Smooth muscle cell (in vitro differentiated cells): ENCODE results near the gene FAXC. TPM values are rescaled to one million over a fixed set of nuclear protein-coding genes. Genes with fewer than 3 reads are reported as not detected.

Source experiments
- DNase-seq: peaks from one replicate; lab custom pipeline; 2025; ENCODE audit not compliant: unreplicated experiment; lab: John Stamatoyannopoulos, UW
- H2AFZ ChIP-seq: fragments of 200-600 bp; sonication (generic); 2 replicates; pipeline ENCODE4 v1.6.0; 2016; ENCODE audit warnings: antibody characterized with exemption, low read depth, mild to moderate bottlenecking
- H3F3A ChIP-seq: fragments of 200-600 bp; sonication (generic); 2 replicates; pipeline ENCODE4 v1.6.0; 2017; ENCODE audit warnings: antibody characterized with exemption, low read depth
- H3K27ac ChIP-seq: fragments of 200-600 bp; sonication (generic); 2 replicates; pipeline ENCODE4 v1.5.1; 2016; ENCODE audit warnings: low read depth, mild to moderate bottlenecking
- H3K27me3 ChIP-seq: fragments of 200-600 bp; sonication (generic); 2 replicates; pipeline ENCODE4 v1.6.1; 2016; ENCODE audit warnings: low read depth, mild to moderate bottlenecking
- H3K36me3 ChIP-seq: fragments of 200-600 bp; sonication (generic); 2 replicates; pipeline ENCODE4 v1.5.1; 2016; ENCODE audit warnings: low read depth
- H3K4me1 ChIP-seq: fragments of 200-600 bp; sonication (generic); 2 replicates; pipeline ENCODE4 v1.5.1; 2016; ENCODE audit warnings: low read depth
- H3K4me2 ChIP-seq: fragments of 200-600 bp; sonication (generic); 2 replicates; pipeline ENCODE4 v1.6.0; 2016; ENCODE audit warnings: mild to moderate bottlenecking
- H3K4me3 ChIP-seq: fragments of 200-600 bp; sonication (generic); 2 replicates; pipeline ENCODE4 v1.5.1; 2016; ENCODE audit warnings: mild to moderate bottlenecking
- H3K79me2 ChIP-seq: fragments of 200-600 bp; sonication (generic); 2 replicates; pipeline ENCODE4 v1.6.0; 2016; ENCODE audit warnings: low read depth, mild to moderate bottlenecking
- H3K9ac ChIP-seq: fragments of 200-600 bp; sonication (generic); 2 replicates; pipeline ENCODE4 v1.6.0; 2016; ENCODE audit warnings: low read depth
- H3K9me3 ChIP-seq: fragments of 200-600 bp; sonication (generic); replicated peaks from 2 replicates; pipeline ENCODE4 v1.5.1; 2016; ENCODE audit warnings: low read depth
- H4K20me1 ChIP-seq: fragments of 200-600 bp; sonication (generic); 2 replicates; pipeline ENCODE4 v1.6.0; 2016; ENCODE audit warnings: low read depth
- WGBS: methylation state at CpG from one replicate; pipeline ENCODE4 v1.1.7; 2016; ENCODE audit warnings: low lambda C conversion rate; 5-methylcytosine and 5-hydroxymethylcytosine counted together
- polyA plus RNA-seq: library from polyadenylated mRNA; unstranded; fragments of >200 nt; fragmentation: Nextera tagmentation; extraction: Ambion mirVana; gene quantifications from 2 replicates; pipeline ENCODE4 v1.2.1, GENCODE V29; 2016
- total RNA-seq: library from RNA; depleted of rRNA; stranded (reverse); fragments of >200 nt; gene quantifications from 2 replicates; pipeline ENCODE4 v1.2.3, GENCODE V29; 2014
- TF ChIP-seq, protein P1 (sequence below): fragments of 200-600 bp; sonication (generic); IDR thresholded peaks from 2 replicates; pipeline ENCODE4 v1.5.1; 2017; ENCODE audit warnings: borderline replicate concordance, mild to moderate bottlenecking, antibody characterized with exemption; ENCODE audit not compliant: insufficient read depth, poor library complexity, severe bottlenecking

The FAXC gene
- total and polyA plus RNA-seq, 2 experiments from 2014 or later = 1.6 to 6.8 TPM

DNA sequence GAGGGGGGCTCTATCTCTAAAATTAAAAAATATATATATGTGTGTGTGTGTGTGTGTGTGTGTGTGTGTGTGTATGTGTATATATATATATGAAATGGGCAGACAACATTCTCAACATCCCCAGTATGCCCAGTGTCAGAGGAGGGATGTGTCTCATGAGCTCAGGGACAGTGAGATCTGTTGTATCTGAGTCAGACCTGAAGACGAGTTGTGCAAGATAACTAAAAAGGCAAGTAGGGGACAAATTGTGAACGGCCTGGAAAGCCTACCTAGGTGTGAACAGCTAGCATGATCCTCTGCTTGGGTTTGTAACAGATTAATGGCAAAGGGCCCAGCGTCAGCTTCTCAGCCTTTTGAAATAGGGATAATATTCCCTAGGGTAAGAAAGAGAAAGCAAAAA lies 124.3 kb downstream of the FAXC start:
- DNase-seq = no peak
- no peaks in the 10 kb centered on the region for H3F3A ChIP-seq
- no peaks in the 10 kb centered on the region for H3K79me2 ChIP-seq
- H3K27ac ChIP-seq = no peak overlapping the region
- H3K4me2 ChIP-seq = no peak overlapping the region
- H3K9ac ChIP-seq = no peak overlapping the region
- H3K9me3 ChIP-seq = no peaks in the 10 kb centered on the region
- H3K4me3 ChIP-seq = no peak overlapping the region
- 83% methylated on average over 3 of the region's 3 CpGs for WGBS
- H3K36me3 ChIP-seq = no peaks in the 10 kb centered on the region
- H2AFZ ChIP-seq = no peak overlapping the region
- H3K27me3 ChIP-seq = no peaks in the 10 kb centered on the region
- no peaks in the 10 kb centered on the region for H4K20me1 ChIP-seq
- TF ChIP-seq, protein P1, sequence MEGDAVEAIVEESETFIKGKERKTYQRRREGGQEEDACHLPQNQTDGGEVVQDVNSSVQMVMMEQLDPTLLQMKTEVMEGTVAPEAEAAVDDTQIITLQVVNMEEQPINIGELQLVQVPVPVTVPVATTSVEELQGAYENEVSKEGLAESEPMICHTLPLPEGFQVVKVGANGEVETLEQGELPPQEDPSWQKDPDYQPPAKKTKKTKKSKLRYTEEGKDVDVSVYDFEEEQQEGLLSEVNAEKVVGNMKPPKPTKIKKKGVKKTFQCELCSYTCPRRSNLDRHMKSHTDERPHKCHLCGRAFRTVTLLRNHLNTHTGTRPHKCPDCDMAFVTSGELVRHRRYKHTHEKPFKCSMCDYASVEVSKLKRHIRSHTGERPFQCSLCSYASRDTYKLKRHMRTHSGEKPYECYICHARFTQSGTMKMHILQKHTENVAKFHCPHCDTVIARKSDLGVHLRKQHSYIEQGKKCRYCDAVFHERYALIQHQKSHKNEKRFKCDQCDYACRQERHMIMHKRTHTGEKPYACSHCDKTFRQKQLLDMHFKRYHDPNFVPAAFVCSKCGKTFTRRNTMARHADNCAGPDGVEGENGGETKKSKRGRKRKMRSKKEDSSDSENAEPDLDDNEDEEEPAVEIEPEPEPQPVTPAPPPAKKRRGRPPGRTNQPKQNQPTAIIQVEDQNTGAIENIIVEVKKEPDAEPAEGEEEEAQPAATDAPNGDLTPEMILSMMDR = no peak
- H3K4me1 ChIP-seq = peaks cover 4% of the 10 kb centered on the region

Other genes with a start within 250 kb of the FAXC start
- 5.0 and 6.2 TPM in 2 replicates for gene COQ3, start 44.5 kb upstream of the FAXC start, total RNA-seq
- 11.7 and 12.2 TPM in 2 replicates for gene COQ3, start 44.5 kb upstream of the FAXC start, polyA plus RNA-seq
- gene PNISR, start 75.6 kb upstream of the FAXC start, total RNA-seq = 70.9 and 119 TPM in 2 replicates
- gene PNISR, start 75.6 kb upstream of the FAXC start, polyA plus RNA-seq = 52.6 and 62.7 TPM in 2 replicates
- 17.1 and 25.1 TPM in 2 replicates for gene USP45, start 165.7 kb upstream of the FAXC start, total RNA-seq
- gene USP45, start 165.7 kb upstream of the FAXC start, polyA plus RNA-seq = 4.7 and 6.5 TPM in 2 replicates
- gene CCNC, start 219.0 kb upstream of the FAXC start, total RNA-seq = 67.7 and 111 TPM in 2 replicates
- 53.8 and 57.8 TPM in 2 replicates for gene CCNC, start 219.0 kb upstream of the FAXC start, polyA plus RNA-seq